B cell (primary cell): ENCODE results near the gene EHD4. TPM values are rescaled to one million over a fixed set of nuclear protein-coding genes. Genes with fewer than 3 reads are reported as not detected.

Experiments used
- ATAC-seq: fragments of 200-7000 bp; cut with Tn5 transposase; one replicate; pipeline ENCODE4 v1.10.0; 2021; ENCODE audit warnings: low read depth, mild to moderate bottlenecking, moderate number of reproducible peaks, moderate library complexity
- CTCF ChIA-PET: fragments of 350-600 bp; sonication (Branson Sonifier 250); formaldehyde crosslinking; loops from one replicate; lab custom pipeline; 2021; ENCODE audit warnings: antibody characterized with exemption, inconsistent platforms; lab: Charles Lee
- POLR2A ChIA-PET: fragments of 350-600 bp; sonication (Branson Sonifier 250); formaldehyde crosslinking; loops from one replicate; lab custom pipeline; 2021; ENCODE audit warnings: antibody characterized with exemption; lab: Charles Lee
- DNase-seq: peaks from one replicate; pipeline ENCODE4 v3.0.0; 2013
- H2AFZ ChIP-seq: 2 replicates; pipeline ENCODE4 v1.6.1; 2012; ENCODE audit warnings: mild to moderate bottlenecking, low read depth, low read length; ENCODE audit not compliant: insufficient read depth, poor library complexity, severe bottlenecking
- H3K27ac ChIP-seq, 2 donors: 1 replicate in 1 of 2; 2 replicates in 1 of 2; pipeline ENCODE4 v1.5.1; 2012 to 2013; ENCODE audit warnings: low read length in 2 of 2, mild to moderate bottlenecking in 2 of 2, moderate library complexity in 1 of 2
- H3K27me3 ChIP-seq, 4 experiments: fragments of 200-600 bp in 1 of 4; sonication (generic) in 1 of 4; replicated peaks in 1 of 4; 1 replicate in 2 of 4; 2 replicates in 2 of 4; pipeline versions ENCODE4 v1.6.1 to v1.7.0; 2013 to 2016; ENCODE audit warnings: low read length in 3 of 4, mild to moderate bottlenecking in 2 of 4, mixed read lengths in 1 of 4, moderate library complexity in 1 of 4; ENCODE audit not compliant: insufficient read depth in 4 of 4, control insufficient read depth in 3 of 4; ENCODE audit errors: control extremely low read depth in 1 of 4
- H3K36me3 ChIP-seq, 2 experiments: replicated peaks in 1 of 2; 1 replicate in 1 of 2; 2 replicates in 1 of 2; pipeline versions ENCODE4 v1.6.1 to v1.7.1; 2013; ENCODE audit warnings: low read length in 1 of 2; ENCODE audit not compliant: insufficient read depth in 2 of 2, control insufficient read depth in 1 of 2; ENCODE audit errors: control extremely low read depth in 1 of 2, extremely low read depth in 1 of 2
- H3K4me1 ChIP-seq, 2 donors: fragments of 200-600 bp in 1 of 2; sonication (generic) in 1 of 2; 1 replicate in 1 of 2; 2 replicates in 1 of 2; pipeline versions ENCODE4 v1.5.1 to v1.6.1; 2013 to 2017; ENCODE audit warnings: low read length in 2 of 2; ENCODE audit not compliant: control insufficient read depth in 2 of 2, insufficient read depth in 2 of 2
- H3K4me2 ChIP-seq: replicated peaks from 2 replicates; pipeline ENCODE3; 2012; ENCODE audit warnings: mild to moderate bottlenecking, low read depth, low read length; ENCODE audit not compliant: poor library complexity, severe bottlenecking
- H3K4me3 ChIP-seq, 5 experiments: fragments of 200-600 bp in 1 of 5; sonication (generic) in 1 of 5; 1 replicate in 3 of 5; 2 replicates in 2 of 5; pipeline versions ENCODE4 v1.5.1 to v1.7.0; 2011 to 2016; ENCODE audit warnings: low read length in 4 of 5, mild to moderate bottlenecking in 4 of 5, low read depth in 2 of 5, control low read depth in 1 of 5, moderate library complexity in 1 of 5; ENCODE audit not compliant: insufficient read depth in 1 of 5; ENCODE audit errors: control extremely low read depth in 1 of 5, extremely low read depth in 1 of 5
- H3K79me2 ChIP-seq: fragments of 200-600 bp; sonication (generic); one replicate; pipeline ENCODE4 v1.6.0; 2016; ENCODE audit warnings: low read length; ENCODE audit not compliant: control insufficient read depth, insufficient read depth
- H3K9ac ChIP-seq: fragments of 200-600 bp; sonication (generic); 2 replicates; pipeline ENCODE4 v1.6.1; 2017; ENCODE audit warnings: mild to moderate bottlenecking, low read length, moderate library complexity
- H3K9me3 ChIP-seq, 3 donors: one replicate each; pipeline versions ENCODE4 v1.6.1 to v1.7.1; 2013; ENCODE audit warnings: low read length in 2 of 3; ENCODE audit not compliant: control insufficient read depth in 2 of 3, insufficient read depth in 1 of 3; ENCODE audit errors: control extremely low read depth in 1 of 3
- H4K20me1 ChIP-seq: 2 replicates; pipeline ENCODE4 v1.6.0; 2012; ENCODE audit warnings: mild to moderate bottlenecking, low read length; ENCODE audit not compliant: insufficient read depth, control insufficient read depth, poor library complexity, severe bottlenecking
- H3K27ac Mint-ChIP-seq: one replicate; pipeline ENCODE4 v1.8.0; 2021; ENCODE audit warnings: mixed read lengths
- H3K27me3 Mint-ChIP-seq: one replicate; pipeline ENCODE4 v1.8.0; 2021; ENCODE audit warnings: mixed read lengths
- H3K4me1 Mint-ChIP-seq: one replicate; pipeline ENCODE4 v1.8.0; 2021; ENCODE audit warnings: mixed read lengths
- H3K4me3 Mint-ChIP-seq: one replicate; pipeline ENCODE4 v1.8.0; 2021; ENCODE audit warnings: mixed read lengths
- H3K9me3 Mint-ChIP-seq: one replicate; pipeline ENCODE4 v1.8.0; 2022; ENCODE audit warnings: mixed read lengths; ENCODE audit not compliant: insufficient read depth
- EZH2 ChIP-seq: IDR thresholded peaks from 2 replicates; pipeline ENCODE4 v1.6.1; 2012; ENCODE audit warnings: borderline replicate concordance, low read depth, mild to moderate bottlenecking, moderate library complexity, low read length; ENCODE audit not compliant: insufficient read depth, poor library complexity, severe bottlenecking
- WGBS: methylation state at CpG from one replicate; pipeline ENCODE4 v1.1.5; 2013; ENCODE audit warnings: missing lambda C conversion rate; ENCODE audit not compliant: insufficient coverage; 5-methylcytosine and 5-hydroxymethylcytosine counted together
- intact Hi-C: fragments of 100-400 bp; cut with micrococcal nuclease; formaldehyde crosslinking; loops from one replicate; pipeline ENCODE4 v1.10.0; 2022
- polyA plus RNA-seq: library from polyadenylated mRNA; depleted of rRNA; stranded (reverse); fragments of >200 nt; gene quantifications from 2 replicates; pipeline ENCODE4 v1.2.3, GENCODE V29; 2012
- total RNA-seq, 2 donors: library from RNA; stranded (reverse); fragments of 120-200 nt in 1 of 2; gene quantifications; 1 replicate in 1 of 2; 2 replicates in 1 of 2; pipeline versions ENCODE4 v1.2.3 to v1.2.4, GENCODE V29; 2013 to 2022
- TF ChIP-seq, protein P1 (sequence below): fragments of 200-600 bp; IDR thresholded peaks from one replicate; pipeline ENCODE4 v1.8.0; 2022; ENCODE audit warnings: antibody characterized with exemption, mild to moderate bottlenecking

Gene EHD4
- total and polyA plus RNA-seq, 2 donors (not counting 1 experiment from before 2014, with no cell fraction given): 3.1 to 12.7 TPM

- Histone ChIP-seq H3K36me3 (no peaks in the 10 kb centered on the region), H3K4me2 (peak overlapping the region; percentile 70), H3K79me2 (peaks cover 67% of the 10 kb centered on the region), H3K27me3 (no peaks in the 10 kb centered on the region), H3K4me1 (peaks cover 56 to 59% of the 10 kb centered on the region in 2 donors), H3K27ac (peak overlapping the region; percentile 12 to 19), H3K9me3 (no peaks in the 10 kb centered on the region), H4K20me1 (no peaks in the 10 kb centered on the region), H2AFZ (no peak overlapping the region), H3K4me3 (no peak overlapping the region), H3K9ac (no peak overlapping the region)
- WGBS: 42% methylated on average over 3 of the region's 3 CpGs
- Mint-ChIP-seq H3K27me3 (no peaks in the 10 kb centered on the region), H3K9me3 (no peaks in the 10 kb centered on the region), H3K4me1 (peaks cover 55% of the 10 kb centered on the region), H3K4me3 (peak overlapping the region; percentile 54), H3K27ac (peak overlapping the region; percentile 86)
- ChIA-PET CTCF (interaction anchor here (0.7 to 2.4 kb wide), 4 partner anchors 22 to 194 kb away, joined by 3 to 8 read pairs (median 5); partner anchors contain the start of gene MAPKBP1), POLR2A (no interaction called here)
- ATAC-seq: no peak
- TF ChIP-seq EZH2: no peak
- DNase-seq: peak; percentile 28
- intact Hi-C loops: no loop called here
These were observed 5.4 kb downstream of the EHD4 start for GRCh38 chr15:41966920-41967465.

- POLR2A ChIA-PET: no interaction called here
- peaks cover 56 to 58% of the 10 kb centered on the region in 2 donors for H3K4me1 ChIP-seq
- CTCF ChIA-PET: interaction anchor here (0.7 to 2.4 kb wide), 2 partner anchors 23 to 193 kb away, joined by 3 to 7 read pairs; partner anchors contain the start of gene MAPKBP1
These were observed 5.9 kb downstream of the EHD4 start for GRCh38 chr15:41966414-41966812.

More at GRCh38 chr15:41966414-41966812, 5.9 kb downstream of the EHD4 start:
- Mint-ChIP-seq H3K27me3 (no peaks in the 10 kb centered on the region), H3K4me1 (peaks cover 51% of the 10 kb centered on the region), H3K27ac (peak overlapping the region; percentile 86), H3K9me3 (no peaks in the 10 kb centered on the region), H3K4me3 (no peak overlapping the region)
- peak overlapping the region; percentile 70 for H3K4me2 ChIP-seq
- peaks cover 69% of the 10 kb centered on the region for H3K79me2 ChIP-seq
- intact Hi-C loops: no loop called here
- no peak overlapping the region for H3K4me3 ChIP-seq
- no peak for ATAC-seq
- WGBS: 86% methylated on average over 4 of the region's 4 CpGs
- H4K20me1 ChIP-seq: no peaks in the 10 kb centered on the region
- H3K27me3 ChIP-seq: no peaks in the 10 kb centered on the region
- H3K27ac ChIP-seq: peak overlapping the region; percentile 12 to 19
- no peaks in the 10 kb centered on the region for H3K36me3 ChIP-seq
- H3K9me3 ChIP-seq: no peaks in the 10 kb centered on the region
- no peak overlapping the region for H3K9ac ChIP-seq
- DNase-seq: no peak
- H2AFZ ChIP-seq: no peak overlapping the region
- TF ChIP-seq, protein P1, sequence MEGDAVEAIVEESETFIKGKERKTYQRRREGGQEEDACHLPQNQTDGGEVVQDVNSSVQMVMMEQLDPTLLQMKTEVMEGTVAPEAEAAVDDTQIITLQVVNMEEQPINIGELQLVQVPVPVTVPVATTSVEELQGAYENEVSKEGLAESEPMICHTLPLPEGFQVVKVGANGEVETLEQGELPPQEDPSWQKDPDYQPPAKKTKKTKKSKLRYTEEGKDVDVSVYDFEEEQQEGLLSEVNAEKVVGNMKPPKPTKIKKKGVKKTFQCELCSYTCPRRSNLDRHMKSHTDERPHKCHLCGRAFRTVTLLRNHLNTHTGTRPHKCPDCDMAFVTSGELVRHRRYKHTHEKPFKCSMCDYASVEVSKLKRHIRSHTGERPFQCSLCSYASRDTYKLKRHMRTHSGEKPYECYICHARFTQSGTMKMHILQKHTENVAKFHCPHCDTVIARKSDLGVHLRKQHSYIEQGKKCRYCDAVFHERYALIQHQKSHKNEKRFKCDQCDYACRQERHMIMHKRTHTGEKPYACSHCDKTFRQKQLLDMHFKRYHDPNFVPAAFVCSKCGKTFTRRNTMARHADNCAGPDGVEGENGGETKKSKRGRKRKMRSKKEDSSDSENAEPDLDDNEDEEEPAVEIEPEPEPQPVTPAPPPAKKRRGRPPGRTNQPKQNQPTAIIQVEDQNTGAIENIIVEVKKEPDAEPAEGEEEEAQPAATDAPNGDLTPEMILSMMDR: no peak
- TF ChIP-seq EZH2: no peak
